HG03066 (cell line): ENCODE data around the gene ANXA10.

Source experiments
- ATAC-seq: cut with Tn5 transposase; IDR thresholded peaks from one replicate; pipeline ENCODE4 v1.9.1; 2021; ENCODE audit warnings: low read depth; ENCODE audit not compliant: unreplicated experiment

The ANXA10 gene, protein sequence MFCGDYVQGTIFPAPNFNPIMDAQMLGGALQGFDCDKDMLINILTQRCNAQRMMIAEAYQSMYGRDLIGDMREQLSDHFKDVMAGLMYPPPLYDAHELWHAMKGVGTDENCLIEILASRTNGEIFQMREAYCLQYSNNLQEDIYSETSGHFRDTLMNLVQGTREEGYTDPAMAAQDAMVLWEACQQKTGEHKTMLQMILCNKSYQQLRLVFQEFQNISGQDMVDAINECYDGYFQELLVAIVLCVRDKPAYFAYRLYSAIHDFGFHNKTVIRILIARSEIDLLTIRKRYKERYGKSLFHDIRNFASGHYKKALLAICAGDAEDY

DNA sequence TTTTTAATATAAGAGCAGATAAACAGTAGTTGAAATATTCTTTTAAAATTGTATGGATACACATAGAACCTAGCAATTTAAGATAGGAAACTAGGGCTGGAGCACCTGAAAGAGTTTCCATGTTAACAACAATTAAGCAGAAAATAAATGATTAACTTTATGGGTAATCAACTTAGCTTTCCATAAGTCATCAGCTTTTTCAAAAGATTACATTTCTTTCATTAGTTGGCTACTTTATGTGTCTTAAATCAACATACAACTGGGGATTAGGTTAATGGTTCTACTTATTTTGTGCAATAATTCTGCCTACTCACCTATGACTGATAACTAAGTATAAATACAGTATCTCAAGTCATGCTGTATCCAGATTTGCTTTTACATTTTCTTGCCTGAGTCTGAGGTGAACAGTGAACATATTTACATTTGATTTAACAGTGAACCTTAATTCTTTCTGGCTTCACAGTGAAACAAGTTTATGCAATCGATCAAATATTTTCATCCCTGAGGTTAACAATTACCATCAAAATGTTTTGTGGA lies at the start of gene ANXA10:
TSS of gene ANXA10 (plus strand) at position 362 of the 537 bp plus-strand sequence. CDS start at position 526, 164 bp downstream.
- ATAC-seq = no peak

DNA sequence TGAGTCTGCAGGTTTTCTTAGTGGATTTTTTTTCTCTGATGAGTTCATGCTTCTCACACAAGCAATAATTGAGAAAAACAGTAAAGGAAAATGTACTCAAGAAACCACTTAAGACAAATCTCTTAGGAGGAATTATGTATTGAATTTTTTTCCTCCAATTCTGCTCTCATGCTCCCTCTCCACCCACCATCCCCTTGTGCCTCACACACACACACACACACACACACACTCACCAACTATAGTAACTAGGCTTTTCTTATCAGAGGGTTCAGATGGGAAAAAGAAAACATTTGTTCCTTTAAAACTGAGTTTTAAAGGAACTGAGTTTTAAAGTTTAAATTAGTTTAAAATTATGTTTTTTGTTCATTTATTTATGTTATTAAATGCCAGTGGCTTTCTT lies 47.0 kb upstream of the ANXA10 start:
- ATAC-seq = no peak

DNA sequence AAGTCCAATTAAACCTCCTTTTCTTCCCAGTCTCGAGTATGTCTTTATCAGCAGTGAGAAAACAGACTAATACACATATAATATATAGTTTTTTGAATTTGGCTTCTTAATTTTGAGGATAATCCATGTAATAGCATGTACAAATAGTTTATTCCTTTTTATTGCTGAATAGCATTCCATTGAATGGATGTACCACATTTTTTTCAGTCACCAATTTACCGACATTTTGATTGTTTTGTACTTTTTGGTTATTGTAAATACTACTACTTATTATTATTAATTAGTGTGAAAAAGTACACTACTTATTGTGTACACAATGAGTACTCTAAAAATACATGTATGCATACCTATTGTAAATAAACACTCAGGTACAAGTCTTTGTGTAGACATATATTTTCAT lies 42.3 kb upstream of the ANXA10 start:
- ATAC-seq = no peak

DNA sequence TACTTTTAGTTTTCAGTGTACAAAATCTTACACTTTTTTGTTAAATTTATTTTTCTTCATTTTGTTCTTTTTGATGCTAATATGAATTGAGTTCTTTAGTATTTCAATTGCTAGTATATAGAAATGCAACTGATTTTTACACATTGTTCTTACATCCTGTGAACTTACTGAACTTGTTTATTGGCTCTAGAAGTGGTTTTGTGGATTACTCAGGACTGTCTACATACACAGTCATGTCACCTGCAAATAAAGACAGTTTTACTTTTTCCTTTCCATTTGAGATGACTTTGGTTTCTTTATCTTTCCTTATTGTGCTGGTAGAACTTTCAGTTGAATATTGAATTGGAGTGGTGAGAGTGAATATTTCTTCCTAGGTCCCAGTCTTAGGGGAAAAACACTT lies 40.8 kb upstream of the ANXA10 start:
- ATAC-seq = no peak

DNA sequence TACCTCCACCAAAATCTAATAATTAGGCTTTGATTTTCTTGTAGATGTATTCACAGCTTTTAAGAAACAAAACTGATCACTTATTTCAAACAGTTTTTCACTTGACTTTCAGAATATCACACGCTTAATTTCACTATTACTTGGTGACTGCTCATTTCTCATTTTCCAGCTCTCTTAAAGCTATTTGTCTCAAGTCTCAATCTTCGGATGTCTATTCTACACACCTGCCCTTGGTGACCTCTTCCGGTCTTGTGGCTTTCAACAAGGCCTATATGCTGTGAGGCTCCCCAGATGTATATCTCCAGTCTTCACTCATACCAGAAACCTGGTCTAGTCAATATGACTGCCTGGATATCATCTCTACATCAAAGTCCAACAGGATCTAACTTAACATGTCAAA lies 34.9 kb upstream of the ANXA10 start:
- peak; percentile 95 for ATAC-seq

DNA sequence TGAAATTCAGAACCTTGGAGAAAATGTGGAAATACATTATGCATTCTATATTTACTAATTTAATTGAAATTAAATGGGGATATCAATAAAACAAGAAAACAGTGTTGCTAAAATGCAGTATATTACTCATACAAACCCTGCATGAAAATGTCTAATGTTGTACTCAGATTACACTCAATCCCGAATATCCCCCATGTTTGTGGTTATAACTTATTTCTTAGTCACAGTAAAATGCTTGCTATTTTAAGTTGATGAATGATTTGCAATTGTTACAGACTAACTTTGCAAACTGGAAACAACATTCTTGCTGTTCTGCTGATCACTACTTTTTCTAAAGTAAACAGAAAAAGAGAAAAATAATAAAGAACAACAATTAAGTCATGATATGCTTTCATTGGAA lies 33.1 kb upstream of the ANXA10 start:
- ATAC-seq = no peak

DNA sequence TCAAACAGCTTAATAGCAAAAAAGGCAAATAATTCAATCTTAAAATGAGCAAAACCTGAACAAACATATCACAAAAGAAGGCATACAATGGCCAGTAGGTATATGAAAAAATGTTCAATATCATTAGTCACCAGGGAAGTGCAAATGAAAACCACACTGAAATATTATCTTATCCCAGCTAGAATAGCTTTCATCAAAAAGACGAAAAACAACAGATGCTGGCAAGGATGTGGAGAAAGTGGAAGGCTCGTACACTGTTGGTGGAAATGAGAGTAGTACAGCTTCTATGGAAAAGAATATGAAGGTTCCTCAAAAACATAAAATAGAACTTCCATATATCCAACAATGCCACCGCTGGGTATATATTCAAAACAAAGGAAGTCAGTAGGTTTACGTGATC lies 29.3 kb upstream of the ANXA10 start:
- no peak for ATAC-seq

DNA sequence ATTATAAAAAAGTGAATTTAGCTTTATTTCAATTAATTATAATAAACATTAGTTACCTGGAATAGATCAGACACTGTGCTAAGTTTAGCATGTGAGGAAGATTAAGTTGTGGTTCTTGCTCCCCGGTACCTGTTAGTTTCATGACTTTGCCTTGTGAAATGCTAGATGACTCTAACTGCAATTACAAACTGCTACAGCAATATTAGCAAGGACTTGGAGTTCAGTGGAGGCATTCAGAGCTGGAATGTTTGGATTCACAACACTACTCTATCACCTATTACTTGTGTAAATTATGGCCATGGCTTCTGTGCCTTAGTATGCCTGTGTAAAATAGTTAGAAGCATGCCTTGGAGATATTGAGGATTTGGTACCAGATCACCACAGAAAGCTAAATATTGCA lies 21.4 kb upstream of the ANXA10 start:
- no peak for ATAC-seq

DNA sequence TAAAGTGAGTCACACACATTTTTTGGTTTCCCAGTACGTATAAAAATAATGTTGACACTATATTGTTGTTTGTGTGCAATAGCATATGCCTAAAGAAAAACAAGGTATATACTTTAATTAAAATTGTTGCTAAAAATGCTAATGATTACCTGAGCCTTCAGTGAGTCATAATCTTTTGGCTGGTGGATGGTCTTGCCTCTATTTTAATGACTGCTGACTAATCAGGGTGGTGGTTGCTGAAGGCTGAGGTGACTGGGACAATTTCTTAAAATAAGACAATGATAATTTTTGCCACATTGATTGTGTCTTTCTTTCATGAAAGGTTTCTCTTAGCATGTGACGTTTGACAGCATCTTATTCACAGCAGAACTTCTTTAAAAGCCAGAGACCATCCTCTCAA lies 21.0 kb upstream of the ANXA10 start:
- ATAC-seq = no peak

DNA sequence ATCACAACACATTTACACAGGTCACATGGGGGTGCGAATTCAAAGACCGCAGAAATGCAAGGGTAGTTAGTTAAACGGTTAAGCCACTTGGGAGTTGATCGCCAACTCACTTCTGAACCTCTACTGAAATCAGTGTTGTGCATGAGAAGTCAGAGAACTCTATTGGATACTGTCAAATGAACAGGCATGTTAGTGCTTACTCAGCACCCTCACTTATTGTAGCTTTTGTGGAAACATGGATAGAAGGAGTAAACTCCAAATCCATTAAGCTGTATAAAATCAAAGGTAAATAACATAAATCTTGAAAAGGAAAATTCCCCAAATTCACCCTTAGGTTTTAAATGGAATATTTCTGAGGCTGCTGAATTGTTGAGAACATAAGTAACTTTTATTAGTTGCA lies 17.5 kb upstream of the ANXA10 start:
- no peak for ATAC-seq

DNA sequence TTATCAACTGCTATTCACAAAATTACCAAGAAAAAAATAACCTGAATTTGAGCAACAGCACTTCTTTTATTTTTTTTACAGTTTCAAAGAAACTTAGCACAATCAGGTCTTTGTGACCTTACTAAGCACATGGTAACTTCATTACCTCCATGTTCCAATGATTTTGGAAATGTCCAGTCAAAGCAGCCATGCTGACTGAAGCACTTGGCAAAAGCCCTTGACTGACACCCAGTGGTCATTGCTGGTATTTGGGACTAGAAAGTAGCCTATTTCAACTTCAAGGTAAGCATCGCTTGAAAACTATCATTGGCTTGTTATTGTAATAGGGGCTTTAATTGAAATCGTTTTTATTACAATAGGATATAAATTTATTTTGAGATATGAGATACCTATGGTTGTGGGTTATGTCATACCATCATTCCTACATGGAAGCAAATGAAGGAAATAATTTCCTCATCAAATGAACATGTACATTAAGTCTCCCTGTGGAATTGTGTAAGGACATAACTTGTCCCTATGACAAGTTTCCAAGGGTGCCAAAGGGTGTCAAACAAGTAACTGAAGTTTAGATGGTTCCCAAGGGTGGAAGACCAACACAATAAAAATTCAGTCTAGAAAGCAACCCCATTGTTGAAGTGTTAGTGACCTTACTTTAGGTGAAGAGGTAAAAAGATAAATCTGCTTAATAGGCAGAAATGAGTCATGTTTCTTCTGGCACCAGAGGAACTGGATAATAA lies 15.2 kb upstream of the ANXA10 start:
- ATAC-seq = peak; percentile 83

DNA sequence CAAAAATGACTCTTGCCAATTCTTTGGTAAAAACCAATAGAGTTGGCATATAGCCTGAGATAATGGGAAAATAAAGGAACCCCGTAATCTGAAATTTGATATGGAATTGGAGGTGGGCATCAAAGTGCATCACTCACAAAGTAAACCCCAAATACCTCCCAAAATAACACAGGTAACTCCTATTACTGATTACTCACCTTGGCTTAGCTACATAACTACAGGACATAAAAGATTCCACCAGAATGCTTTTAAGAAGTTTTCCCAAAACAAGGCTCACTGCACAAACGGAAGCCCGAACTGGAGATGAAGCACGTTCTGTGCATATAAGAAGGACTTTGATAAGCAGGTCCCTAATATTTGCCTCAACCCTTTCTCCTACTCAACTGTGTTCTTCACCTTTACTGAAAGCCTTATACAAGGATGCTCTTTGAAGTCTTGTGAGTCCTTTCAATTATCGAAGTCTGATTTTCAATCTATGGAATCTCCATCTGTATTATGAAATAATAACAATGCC lies 14.6 kb upstream of the ANXA10 start:
- no peak for ATAC-seq

DNA sequence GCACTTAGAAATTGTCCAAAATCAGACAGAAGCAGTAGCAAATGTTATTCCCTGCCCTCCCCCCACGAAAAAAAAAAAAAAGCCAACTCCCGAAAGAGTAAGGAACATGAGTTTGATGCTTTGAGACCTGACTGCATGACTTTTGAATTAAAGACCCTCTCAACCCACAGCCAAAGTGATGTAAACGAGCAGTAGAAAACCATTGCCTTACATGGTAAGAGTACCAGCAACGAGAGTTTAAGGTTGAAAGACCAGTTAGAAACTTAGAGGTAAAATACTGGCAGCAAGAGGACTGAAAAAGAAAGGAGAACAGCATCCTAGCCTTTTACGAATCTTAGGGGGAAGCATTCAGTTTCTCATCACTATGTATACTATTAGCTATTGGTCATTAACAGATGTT lies 10.0 kb upstream of the ANXA10 start:
- ATAC-seq = no peak

DNA sequence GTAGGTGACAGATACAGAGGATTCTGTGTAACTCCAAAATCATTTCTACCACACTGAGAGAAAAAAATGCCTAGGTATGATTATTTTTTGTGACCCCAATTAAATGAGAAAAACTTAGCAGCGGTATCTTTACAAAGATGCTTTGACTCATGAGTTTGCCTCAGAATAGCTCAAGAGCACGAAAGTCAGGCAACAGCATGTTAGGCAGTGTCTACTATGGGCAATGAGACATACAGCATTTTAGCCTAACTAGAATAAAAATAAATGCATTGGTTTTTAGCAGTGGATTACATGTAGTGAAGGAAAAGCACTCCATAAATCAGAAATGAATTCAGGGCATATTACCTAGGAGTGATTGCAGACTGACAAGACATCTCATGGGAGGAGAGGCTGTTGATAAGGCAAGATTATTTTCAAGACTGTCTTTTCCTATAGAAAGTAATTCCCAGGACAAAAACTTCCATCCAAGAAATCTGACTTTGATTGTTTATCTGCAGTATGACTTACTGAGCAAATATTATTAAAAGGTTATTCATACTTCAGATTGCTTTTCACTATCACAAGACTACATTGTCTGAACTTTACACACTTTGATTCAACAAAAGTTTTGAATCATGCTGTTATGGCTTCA lies 3.6 kb downstream of the ANXA10 start:
- no peak for ATAC-seq

DNA sequence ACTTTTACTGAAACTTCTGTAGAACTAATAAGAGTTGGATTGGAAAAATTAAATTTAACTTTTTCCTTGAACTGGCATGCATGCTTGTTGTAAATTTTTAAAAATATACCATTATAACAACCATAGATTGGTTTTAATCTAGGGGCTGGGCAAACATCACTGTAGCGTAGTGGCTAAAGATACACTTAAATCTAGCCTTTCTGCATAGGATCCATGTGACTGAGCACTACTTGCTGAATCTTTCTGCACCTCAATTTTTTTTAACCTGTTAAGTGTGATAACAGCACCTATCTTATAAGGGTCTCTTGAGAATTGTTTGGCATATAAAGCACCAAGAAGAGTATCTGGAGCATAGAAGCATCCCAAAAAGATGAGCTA lies 4.1 kb downstream of the ANXA10 start:
- ATAC-seq = no peak

DNA sequence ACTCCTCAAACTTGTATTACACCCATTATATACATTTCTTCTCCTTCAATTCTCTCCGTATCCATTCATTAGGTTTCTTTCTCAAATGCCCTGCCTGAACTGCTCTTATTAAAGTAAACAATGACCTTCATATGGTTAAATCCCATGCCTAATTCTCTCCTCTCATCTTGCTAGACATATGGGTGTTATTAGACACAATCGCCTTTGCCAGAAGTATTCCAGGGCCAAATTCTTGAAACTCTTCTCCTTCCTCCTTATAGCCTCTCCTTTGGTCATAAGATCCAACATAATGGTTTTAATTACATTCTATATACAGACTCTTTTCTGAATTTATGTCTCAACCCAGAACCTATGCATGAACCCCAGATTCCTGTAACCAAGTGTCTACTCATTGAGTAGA lies 4.8 kb downstream of the ANXA10 start:
- ATAC-seq = no peak

DNA sequence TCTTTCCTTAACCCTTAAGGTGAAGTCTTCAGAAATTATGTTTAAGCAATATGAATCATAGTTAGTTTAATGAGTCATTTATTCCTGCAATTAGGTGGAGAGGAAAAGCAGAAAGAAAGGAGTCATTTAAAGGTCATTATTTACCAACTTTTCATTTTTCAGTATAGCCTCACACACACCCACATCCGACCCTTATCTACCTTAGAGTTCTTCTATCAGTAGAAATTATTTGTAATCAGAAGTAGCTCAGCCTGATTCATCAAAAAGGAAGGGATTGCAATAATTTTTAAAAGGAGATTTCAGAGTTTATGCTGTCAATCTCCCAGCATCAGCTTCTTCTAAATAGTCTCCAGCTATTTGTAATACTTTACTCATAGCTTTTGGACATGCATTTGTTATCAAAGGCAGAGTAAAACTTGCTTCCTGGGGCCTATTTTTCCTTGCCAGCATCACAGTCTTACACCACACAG lies 5.9 kb downstream of the ANXA10 start:
- no peak for ATAC-seq

DNA sequence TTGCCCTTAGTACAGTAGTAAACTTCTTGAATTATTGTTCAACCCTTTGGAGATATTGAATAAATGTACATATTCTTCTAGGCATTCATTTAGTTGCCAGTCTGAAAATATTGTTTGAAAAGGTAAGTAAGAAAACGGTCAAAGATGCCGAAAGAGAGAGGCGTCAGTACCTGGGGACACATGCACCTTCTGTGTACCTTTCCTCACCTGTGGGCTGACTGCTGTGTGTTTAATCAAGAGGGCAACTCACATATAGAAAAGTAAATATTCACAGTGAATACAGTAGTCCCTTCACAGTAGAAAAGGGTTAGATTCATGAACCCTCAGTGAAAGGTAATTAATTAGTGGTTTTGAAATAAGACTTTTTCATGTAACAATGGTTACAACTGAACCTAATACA lies 6.9 kb downstream of the ANXA10 start:
- ATAC-seq = no peak

DNA sequence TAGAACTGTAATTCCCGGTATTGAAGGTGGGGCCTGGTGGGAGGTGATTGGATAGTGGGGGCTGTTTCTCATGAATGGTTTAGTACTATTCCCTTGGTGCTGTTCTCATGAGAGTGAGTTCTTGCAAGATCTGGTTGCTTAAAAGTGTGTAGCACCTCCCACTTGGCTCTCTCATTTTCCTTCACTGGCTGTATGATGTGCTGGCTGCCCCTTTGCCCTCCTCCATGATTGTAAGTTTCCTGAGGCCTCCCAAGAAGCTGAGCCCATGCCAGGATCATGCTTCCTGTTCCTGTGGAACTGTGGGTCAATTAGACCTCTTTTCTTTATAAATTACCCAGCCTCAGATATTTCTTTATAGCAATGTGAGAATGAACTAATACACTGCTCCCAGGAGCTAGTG lies 8.7 kb downstream of the ANXA10 start:
- ATAC-seq = no peak

DNA sequence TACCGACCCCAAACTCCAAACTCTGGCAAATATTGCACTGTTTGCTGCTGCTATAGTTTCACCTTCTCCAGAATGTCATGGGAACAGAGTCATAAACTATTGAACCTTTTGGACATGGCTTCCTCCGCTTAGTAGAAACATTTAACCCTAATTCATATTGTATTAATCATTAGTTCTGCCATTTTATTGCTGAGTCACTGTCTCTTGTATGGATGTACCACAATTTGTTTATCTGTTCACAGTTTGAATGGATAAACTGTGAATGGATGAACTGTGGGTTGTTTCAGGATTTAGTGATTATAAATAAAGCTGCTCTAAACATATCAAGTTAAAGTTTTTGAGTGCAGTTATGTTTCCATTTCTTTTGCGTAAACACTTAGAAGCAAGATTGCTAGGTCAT lies 10.1 kb downstream of the ANXA10 start:
- no peak for ATAC-seq

DNA sequence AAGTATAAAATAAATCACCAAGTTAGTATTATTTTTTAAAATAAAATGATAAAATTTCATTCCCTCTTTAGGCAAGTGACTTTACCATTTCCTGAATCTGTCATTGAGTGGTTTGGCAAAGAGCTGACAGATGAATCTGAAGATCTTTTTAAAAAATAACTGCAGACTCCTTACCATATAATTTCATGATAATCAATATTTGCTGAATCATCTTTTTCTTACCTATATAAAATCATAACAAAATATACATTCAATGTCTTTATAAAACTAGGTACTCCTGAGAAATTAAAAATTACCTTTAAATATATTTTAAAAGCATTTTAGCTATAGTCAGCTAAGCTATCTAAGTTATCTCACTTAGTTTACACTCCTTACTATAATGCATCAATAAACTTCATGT lies 17.2 kb downstream of the ANXA10 start:
- ATAC-seq = no peak
